Mucosa of rectum (tissue), 2 donors: ENCODE measurements around the gene GRID2.

Experiments used
- H3K27ac ChIP-seq, 2 donors: one replicate each; pipeline ENCODE4 v1.7.0; 2013; ENCODE audit warnings: inconsistent platforms in 2 of 2, low read depth in 2 of 2, low read length in 2 of 2
- H3K27me3 ChIP-seq, 2 donors: one replicate each; pipeline ENCODE4 v1.7.0; 2013; ENCODE audit warnings: low read length in 2 of 2; ENCODE audit not compliant: control insufficient read depth in 2 of 2, insufficient read depth in 2 of 2
- H3K36me3 ChIP-seq, 2 donors: one replicate each; pipeline ENCODE4 v1.7.0; 2013; ENCODE audit warnings: low read length in 2 of 2; ENCODE audit not compliant: control insufficient read depth in 2 of 2, insufficient read depth in 2 of 2
- H3K4me1 ChIP-seq, 2 donors: one replicate each; pipeline ENCODE4 v1.7.0; 2013; ENCODE audit warnings: low read length in 2 of 2, mild to moderate bottlenecking in 1 of 2; ENCODE audit not compliant: control insufficient read depth in 2 of 2, insufficient read depth in 2 of 2
- H3K4me3 ChIP-seq, 2 donors: one replicate each; pipeline ENCODE4 v1.7.0; 2013; ENCODE audit warnings: low read length in 2 of 2
- H3K9ac ChIP-seq, 2 donors: one replicate each; pipeline ENCODE4 v1.7.0; 2013; ENCODE audit warnings: low read length in 2 of 2, low read depth in 1 of 2, mild to moderate bottlenecking in 1 of 2
- H3K9me3 ChIP-seq, 2 donors: one replicate each; pipeline ENCODE4 v1.7.0; 2013; ENCODE audit warnings: low read length in 2 of 2; ENCODE audit not compliant: control insufficient read depth in 2 of 2
- donor health status: healthy.
- donor health status: Normal muscosa, but diverticular disease.

Gene GRID2

DNA sequence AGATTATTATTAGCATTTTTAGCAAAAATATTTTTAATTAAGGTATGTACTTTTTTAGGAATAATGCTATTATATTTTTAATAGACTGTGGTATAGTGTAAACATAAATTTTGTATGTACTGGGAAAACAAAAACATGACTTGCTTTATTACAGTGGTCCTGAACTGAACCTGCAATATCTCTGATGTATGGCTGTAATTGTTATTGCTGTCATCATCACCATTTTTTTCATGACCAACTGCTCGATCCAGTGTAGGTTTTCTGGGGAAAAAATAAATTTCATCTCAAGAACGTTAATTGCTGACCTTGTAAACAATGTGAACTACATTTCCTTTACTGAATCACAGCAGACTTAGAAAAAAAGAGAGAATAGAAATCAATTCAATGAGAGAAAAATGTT lies 1441.2 kb downstream of the GRID2 start:
- Histone ChIP-seq H3K9me3 (no peaks in the 10 kb centered on the region), H3K4me1 (no peaks in the 10 kb centered on the region), H3K4me3 (no peak overlapping the region), H3K27ac (no peak overlapping the region), H3K36me3 (no peaks in the 10 kb centered on the region), H3K27me3 (no peaks in the 10 kb centered on the region), H3K9ac (no peak overlapping the region)

DNA sequence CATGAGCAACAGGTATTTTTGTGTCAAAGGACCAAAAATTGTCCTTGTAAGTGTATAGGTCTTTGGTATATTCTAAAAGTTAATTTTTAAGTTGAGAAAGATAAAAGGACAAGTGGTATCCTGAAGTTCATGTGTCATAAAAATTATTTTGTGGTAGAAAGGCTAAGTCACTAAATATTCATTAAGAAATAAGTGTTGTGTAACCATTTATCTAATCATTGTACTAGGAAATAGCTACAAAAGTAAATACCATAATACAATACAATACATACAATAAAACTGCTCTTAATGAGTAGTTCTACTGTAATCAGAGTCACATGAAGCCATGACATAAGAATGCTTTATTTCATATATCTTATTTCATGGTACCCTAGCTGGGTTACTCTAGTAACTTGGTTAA lies 1442.3 kb downstream of the GRID2 start:
- no peak overlapping the region for H3K9ac ChIP-seq
- no peak overlapping the region for H3K27ac ChIP-seq
- no peaks in the 10 kb centered on the region for H3K4me1 ChIP-seq
- H3K36me3 ChIP-seq, result no peaks in the 10 kb centered on the region
- H3K4me3 ChIP-seq, result no peak overlapping the region
- no peaks in the 10 kb centered on the region for H3K27me3 ChIP-seq
- H3K9me3 ChIP-seq, result no peaks in the 10 kb centered on the region

DNA sequence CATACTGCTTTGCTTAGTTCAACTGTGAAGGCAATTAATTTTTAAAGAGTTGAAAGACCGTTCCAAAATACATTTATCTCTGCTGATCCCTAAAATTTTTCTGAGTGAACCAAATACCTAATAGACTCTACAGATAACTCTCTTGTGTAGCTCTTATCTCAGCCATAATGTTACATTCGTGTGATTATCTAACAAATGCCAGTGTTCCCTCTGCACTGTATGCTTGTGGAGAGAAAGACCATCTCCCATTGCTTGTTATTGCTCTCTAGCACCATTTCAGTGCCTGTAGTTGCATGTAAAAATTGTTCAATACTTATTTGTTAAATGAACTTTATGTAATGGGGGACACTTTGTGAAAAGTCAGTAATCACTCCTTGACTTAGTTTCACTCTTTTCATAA lies 1443.5 kb downstream of the GRID2 start:
- Histone ChIP-seq H3K27me3 (no peaks in the 10 kb centered on the region), H3K27ac (no peak overlapping the region), H3K9me3 (no peaks in the 10 kb centered on the region), H3K9ac (no peak overlapping the region), H3K4me3 (no peak overlapping the region), H3K36me3 (no peaks in the 10 kb centered on the region), H3K4me1 (no peaks in the 10 kb centered on the region)

DNA sequence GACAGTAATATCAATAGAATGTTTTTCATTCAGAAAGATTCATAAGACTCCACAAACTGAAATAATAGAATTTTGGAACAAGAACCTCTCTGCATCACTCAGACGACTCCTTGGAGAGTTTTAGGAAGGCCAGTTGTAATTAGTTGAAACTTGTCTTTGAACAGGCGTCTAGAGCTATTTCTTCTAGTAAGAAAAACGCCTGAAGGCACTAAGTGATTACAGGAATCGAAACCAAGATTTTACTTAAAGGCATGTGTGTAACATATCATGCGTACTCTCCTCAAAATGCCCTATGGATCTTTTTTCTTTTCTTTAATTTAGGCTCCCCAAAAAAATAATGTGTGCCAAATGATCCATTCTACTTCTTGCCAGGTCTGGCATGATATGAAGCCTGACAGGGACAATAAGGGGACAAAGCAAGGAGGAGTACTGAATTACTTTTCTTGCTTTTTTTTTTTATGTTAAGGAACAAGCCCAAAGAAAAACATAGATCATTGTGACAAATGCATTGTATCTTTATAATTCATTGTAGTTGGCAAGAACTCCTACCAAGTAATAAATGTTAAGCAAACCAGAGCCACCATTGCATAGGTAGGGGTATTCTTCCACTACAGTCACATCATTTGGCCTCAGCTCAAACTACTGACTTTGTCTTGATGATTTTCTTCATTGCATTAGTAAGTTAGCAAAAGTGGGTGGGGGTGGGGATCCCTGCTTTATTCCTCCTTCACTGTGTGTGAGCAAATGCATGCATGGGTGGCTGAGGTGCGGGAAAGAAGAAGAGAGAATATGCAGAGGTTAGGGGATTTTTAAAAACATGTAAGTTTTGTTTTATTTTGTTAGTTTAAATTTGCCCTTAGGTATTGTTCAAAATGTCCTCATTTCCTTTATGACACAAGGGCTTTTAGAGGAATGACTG lies 1444.9 kb downstream of the GRID2 start:
- no peak overlapping the region for H3K27ac ChIP-seq

DNA sequence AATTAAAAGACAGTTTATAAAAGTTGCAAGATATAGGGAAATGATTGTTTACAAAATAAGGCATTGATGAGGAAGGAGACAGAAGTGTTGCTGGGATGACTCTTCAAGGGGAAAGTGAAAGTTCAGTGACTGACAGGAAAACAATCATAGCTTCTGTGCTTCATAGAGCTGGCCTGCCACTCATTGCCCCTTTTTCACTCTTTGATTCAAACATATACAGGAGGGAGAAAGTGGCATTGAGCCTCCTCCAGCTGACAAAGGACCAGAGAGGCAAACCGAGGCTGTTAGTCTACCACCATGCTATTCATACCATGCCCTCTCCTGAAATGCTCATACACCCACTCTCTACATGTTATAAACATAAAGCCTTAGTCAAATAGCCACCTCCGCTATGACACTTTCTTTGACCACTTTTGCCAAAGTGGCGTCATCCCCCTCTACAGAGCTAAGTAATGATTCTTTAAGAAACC lies 1445.6 kb downstream of the GRID2 start:
- Histone ChIP-seq H3K9ac (no peak overlapping the region), H3K4me1 (no peaks in the 10 kb centered on the region), H3K27me3 (no peaks in the 10 kb centered on the region), H3K4me3 (no peak overlapping the region), H3K27ac (no peak overlapping the region), H3K36me3 (no peaks in the 10 kb centered on the region), H3K9me3 (no peaks in the 10 kb centered on the region)

More for the DNA sequence above, 1444.9 kb downstream of the GRID2 start:
- H3K4me1 ChIP-seq, result no peaks in the 10 kb centered on the region
- no peak overlapping the region for H3K9ac ChIP-seq
- H3K27me3 ChIP-seq, result no peaks in the 10 kb centered on the region
- no peaks in the 10 kb centered on the region for H3K36me3 ChIP-seq
- no peak overlapping the region for H3K4me3 ChIP-seq
- H3K9me3 ChIP-seq, result no peaks in the 10 kb centered on the region

- Histone ChIP-seq H3K27me3 (no peaks in the 10 kb centered on the region), H3K36me3 (no peaks in the 10 kb centered on the region), H3K4me1 (no peaks in the 10 kb centered on the region), H3K27ac (no peak overlapping the region), H3K4me3 (no peak overlapping the region), H3K9ac (no peak overlapping the region), H3K9me3 (no peaks in the 10 kb centered on the region)
These were observed 1447.6 kb downstream of the GRID2 start for GRCh38 chr4:93751411-93751810.

GRCh38 chr4:93756101-93756500 lies 1452.3 kb downstream of the GRID2 start:
- Histone ChIP-seq H3K4me1 (no peaks in the 10 kb centered on the region), H3K36me3 (no peaks in the 10 kb centered on the region), H3K27me3 (no peaks in the 10 kb centered on the region), H3K27ac (no peak overlapping the region), H3K9me3 (no peaks in the 10 kb centered on the region), H3K9ac (no peak overlapping the region), H3K4me3 (no peak overlapping the region)

GRCh38 chr4:93759506-93759905 lies 1455.7 kb downstream of the GRID2 start:
- Histone ChIP-seq H3K9ac (no peak overlapping the region), H3K9me3 (no peaks in the 10 kb centered on the region), H3K4me1 (no peaks in the 10 kb centered on the region), H3K27ac (no peak overlapping the region), H3K27me3 (no peaks in the 10 kb centered on the region), H3K4me3 (no peak overlapping the region), H3K36me3 (no peaks in the 10 kb centered on the region)

DNA sequence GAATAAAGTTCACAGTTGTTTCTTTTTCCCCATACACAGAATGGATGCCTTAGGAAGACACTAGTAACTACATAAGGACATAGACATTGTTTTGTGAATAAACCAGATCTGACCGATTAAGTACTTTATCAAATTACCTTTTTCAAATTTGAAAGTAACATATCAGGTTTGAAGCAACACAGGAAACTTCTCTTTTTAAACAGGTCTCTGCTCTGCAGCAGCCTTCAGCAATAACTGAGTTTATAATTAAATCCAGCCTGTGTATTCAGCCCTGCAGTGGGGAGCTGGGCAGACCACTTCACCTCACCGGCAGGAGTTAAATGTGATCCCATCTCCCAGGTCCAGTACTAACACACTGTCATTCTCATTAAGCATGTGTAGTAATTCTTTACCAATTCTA lies 1456.5 kb downstream of the GRID2 start:
- Histone ChIP-seq H3K9me3 (no peaks in the 10 kb centered on the region), H3K36me3 (no peaks in the 10 kb centered on the region), H3K4me1 (no peaks in the 10 kb centered on the region), H3K9ac (no peak overlapping the region), H3K27ac (no peak overlapping the region), H3K4me3 (no peak overlapping the region), H3K27me3 (no peaks in the 10 kb centered on the region)

DNA sequence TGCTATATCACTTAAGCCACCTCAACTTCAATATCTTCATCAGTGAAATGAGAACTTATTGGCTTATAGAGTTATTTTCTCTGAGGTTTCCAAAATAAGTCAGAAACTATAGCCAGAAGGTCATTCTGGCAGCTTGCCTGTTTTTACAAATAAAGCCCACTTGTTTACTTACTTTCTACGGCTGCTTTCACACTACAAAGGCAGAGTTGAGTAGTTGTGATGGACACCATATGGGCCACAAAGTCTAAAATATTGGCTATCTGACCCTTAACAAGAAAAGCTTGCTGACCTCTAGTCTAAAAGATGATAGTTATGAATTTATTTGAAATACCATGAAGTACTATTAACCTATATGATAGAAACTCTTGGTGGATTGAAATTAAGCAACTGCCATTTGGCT lies 1457.5 kb downstream of the GRID2 start:
- no peaks in the 10 kb centered on the region for H3K4me1 ChIP-seq
- H3K36me3 ChIP-seq, result no peaks in the 10 kb centered on the region
- no peaks in the 10 kb centered on the region for H3K27me3 ChIP-seq
- no peak overlapping the region for H3K4me3 ChIP-seq
- no peak overlapping the region for H3K27ac ChIP-seq
- no peaks in the 10 kb centered on the region for H3K9me3 ChIP-seq
- H3K9ac ChIP-seq, result no peak overlapping the region
